ENCODE results near the gene SPATA24.

DNA sequence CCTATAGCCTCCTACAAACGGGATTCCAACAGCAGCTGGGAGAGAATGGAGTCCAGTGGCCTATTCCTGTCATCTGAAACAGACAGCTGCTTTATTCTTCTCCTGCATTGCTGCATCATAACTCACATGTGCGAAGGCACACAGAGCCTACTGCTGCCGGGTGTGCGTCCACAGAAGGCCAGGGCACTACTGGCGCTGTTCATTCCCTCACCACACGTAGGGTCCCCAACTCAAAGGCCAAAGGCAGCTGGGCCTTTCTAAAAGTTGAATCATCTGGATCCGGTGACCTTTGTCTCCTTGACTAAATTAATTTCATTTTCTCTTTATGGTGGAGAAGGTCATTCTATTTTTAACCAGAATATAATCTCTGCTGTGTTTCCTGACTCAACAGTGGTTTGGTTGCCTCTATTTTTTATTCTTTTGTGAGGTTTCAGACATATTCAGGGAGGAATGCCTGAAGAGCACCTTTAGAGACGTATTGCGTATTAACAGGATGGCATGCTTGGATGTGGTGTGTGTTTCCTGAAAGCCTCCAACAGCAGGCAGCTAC is 10.8 kb upstream of the SPATA24 start:
- TF ChIP-seq, protein P1, sequence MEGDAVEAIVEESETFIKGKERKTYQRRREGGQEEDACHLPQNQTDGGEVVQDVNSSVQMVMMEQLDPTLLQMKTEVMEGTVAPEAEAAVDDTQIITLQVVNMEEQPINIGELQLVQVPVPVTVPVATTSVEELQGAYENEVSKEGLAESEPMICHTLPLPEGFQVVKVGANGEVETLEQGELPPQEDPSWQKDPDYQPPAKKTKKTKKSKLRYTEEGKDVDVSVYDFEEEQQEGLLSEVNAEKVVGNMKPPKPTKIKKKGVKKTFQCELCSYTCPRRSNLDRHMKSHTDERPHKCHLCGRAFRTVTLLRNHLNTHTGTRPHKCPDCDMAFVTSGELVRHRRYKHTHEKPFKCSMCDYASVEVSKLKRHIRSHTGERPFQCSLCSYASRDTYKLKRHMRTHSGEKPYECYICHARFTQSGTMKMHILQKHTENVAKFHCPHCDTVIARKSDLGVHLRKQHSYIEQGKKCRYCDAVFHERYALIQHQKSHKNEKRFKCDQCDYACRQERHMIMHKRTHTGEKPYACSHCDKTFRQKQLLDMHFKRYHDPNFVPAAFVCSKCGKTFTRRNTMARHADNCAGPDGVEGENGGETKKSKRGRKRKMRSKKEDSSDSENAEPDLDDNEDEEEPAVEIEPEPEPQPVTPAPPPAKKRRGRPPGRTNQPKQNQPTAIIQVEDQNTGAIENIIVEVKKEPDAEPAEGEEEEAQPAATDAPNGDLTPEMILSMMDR (conservative IDR thresholded peaks at IDR 0.05; ENCODE audit: low read depth, low read length), result no peak
- no peak for TF ChIP-seq EZH2 (IDR thresholded peaks at IDR 0.05; ENCODE audit: low read length, unreplicated experiment)
